Colonic mucosa (tissue), 4 donors: Measurements from ENCODE around the gene DUSP7. TPM values are rescaled to one million over a fixed set of nuclear protein-coding genes. Genes with fewer than 3 reads are reported as not detected.

Experiments used
- DNase-seq: peaks from one replicate; pipeline ENCODE4 v3.0.0-alpha.2; 2020
- H3K27ac ChIP-seq: fragments of 200-600 bp; one replicate; pipeline ENCODE4 v1.8.0; 2021
- H3K27me3 ChIP-seq: fragments of 200-600 bp; one replicate; pipeline ENCODE4 v1.8.0; 2021
- H3K36me3 ChIP-seq: fragments of 200-600 bp; one replicate; pipeline ENCODE4 v1.8.0; 2021
- H3K4me1 ChIP-seq: fragments of 200-600 bp; one replicate; pipeline ENCODE4 v1.8.0; 2021; ENCODE audit warnings: mild to moderate bottlenecking
- H3K4me3 ChIP-seq: fragments of 200-600 bp; one replicate; pipeline ENCODE4 v1.8.0; 2021
- H3K9ac ChIP-seq, 2 donors: one replicate each; pipeline ENCODE4 v1.7.0; 2013; ENCODE audit warnings: control low read depth in 2 of 2, low read depth in 2 of 2, low read length in 2 of 2
- H3K9me3 ChIP-seq: fragments of 200-600 bp; one replicate; pipeline ENCODE4 v1.8.0; 2021
- intact Hi-C: fragments of 100-400 bp; cut with DNase I; formaldehyde crosslinking; loops from one replicate; pipeline ENCODE4 v1.14.1; 2022
- total RNA-seq, 2 donors: library from RNA; stranded (reverse); fragmentation: NEBNext Ultra II Directional in 1 of 2; extraction: Animal tissue kit (Norgen Biotek cat#: 25700) in 1 of 2; gene quantifications; one replicate each; pipeline ENCODE4 v1.2.1, GENCODE V29; 2021
- TF ChIP-seq, protein P1 (sequence below): fragments of 200-600 bp; IDR thresholded peaks from one replicate; pipeline ENCODE4 v1.8.0; 2022; ENCODE audit warnings: antibody characterized with exemption, mild to moderate bottlenecking
- donor health status: healthy.
- donor health status: DM: no; HTN: no; CAD: no.
- donor health status: DM: no; HTN: no; CAD: no.

The DUSP7 gene
- total RNA-seq, 2 donors from 2014 or later = 9.5 to 9.8 TPM

DNA sequence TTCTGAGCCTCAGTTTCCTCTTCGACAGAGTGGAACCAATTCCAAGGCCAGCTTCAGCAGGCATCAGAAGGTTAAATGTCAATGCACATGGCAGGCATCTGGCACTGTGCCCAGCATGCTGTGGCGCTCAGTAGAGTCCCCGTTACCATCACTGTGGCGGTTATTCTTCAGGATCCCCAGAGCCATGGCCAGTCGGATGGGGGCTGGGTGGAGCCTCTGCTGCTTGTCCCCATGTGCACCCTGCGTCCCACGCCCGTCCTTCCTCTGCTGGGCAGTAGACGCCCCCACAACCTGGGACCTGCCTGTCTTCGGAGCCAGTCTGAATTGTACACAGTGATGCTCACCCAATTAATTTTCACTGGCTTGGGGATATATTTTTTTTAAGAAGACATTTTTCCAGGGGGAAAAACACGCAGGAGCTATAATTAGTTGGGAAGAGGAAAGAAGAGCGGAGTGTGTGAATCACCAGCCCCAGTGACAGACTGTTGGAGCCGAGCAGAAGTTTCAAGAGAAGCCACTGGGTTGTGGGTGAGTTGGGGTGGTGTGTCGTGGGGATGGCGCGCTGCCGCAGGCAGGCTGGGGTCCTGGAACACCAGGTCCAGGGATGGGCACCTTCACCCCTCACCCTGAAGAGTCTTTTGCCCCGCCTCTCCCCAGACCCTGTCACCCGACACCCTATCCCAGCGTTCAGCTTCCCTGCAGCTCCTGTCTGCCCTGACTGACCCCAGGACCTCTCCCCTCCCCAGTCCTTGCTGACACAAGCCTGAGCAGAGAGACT is 33.9 kb downstream of the DUSP7 start:
- no peaks in the 10 kb centered on the region for H3K27me3 ChIP-seq
- H3K4me3 ChIP-seq = no peak overlapping the region
- H3K4me1 ChIP-seq = no peaks in the 10 kb centered on the region
- TF ChIP-seq, protein P1, sequence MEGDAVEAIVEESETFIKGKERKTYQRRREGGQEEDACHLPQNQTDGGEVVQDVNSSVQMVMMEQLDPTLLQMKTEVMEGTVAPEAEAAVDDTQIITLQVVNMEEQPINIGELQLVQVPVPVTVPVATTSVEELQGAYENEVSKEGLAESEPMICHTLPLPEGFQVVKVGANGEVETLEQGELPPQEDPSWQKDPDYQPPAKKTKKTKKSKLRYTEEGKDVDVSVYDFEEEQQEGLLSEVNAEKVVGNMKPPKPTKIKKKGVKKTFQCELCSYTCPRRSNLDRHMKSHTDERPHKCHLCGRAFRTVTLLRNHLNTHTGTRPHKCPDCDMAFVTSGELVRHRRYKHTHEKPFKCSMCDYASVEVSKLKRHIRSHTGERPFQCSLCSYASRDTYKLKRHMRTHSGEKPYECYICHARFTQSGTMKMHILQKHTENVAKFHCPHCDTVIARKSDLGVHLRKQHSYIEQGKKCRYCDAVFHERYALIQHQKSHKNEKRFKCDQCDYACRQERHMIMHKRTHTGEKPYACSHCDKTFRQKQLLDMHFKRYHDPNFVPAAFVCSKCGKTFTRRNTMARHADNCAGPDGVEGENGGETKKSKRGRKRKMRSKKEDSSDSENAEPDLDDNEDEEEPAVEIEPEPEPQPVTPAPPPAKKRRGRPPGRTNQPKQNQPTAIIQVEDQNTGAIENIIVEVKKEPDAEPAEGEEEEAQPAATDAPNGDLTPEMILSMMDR = no peak
- H3K9ac ChIP-seq = no peak overlapping the region
- intact Hi-C loops = no loop called here
- no peak for DNase-seq
- no peaks in the 10 kb centered on the region for H3K9me3 ChIP-seq
- H3K27ac ChIP-seq = no peak overlapping the region
- no peaks in the 10 kb centered on the region for H3K36me3 ChIP-seq

DNA sequence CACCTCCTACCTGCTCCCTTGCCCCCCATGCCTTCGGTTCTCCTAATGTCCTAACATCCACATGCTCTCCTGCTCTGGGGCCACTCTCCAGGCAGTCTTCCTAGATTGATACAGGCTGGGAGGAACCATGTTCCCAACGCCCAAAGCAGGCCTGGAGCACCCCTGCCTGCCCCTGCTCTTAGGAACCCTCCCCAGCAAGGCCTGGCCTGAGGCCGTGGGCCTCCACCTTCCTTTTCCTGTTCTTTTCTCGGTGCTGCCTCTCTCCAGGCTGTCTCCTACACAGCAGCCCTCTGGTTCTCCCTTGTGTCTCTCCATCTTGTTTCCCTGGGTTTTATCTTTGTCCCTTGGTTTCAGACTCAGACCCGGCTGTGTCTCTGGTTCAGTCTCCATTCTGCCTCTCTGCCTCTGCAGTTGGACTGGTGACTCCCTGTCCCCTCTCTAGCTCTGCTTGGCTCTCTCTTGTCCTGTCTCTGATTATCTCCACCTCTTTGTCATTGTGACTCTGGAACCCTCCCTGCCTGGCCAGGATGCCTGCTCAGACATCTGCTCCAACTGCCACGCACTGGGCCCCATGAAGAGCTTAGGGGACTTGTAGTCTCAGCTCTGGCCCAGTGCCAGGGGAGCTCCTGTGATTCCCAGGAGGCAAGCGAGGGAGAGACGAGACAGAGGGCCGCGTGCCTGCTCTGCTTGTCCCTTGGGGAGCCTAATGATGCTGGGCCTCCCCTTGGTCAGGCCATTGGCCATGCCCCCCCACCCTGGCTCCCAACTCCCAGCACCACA is 34.7 kb downstream of the DUSP7 start:
- Histone ChIP-seq H3K9ac (no peak overlapping the region), H3K27ac (no peak overlapping the region), H3K9me3 (no peaks in the 10 kb centered on the region), H3K4me1 (no peaks in the 10 kb centered on the region), H3K4me3 (no peak overlapping the region), H3K36me3 (no peaks in the 10 kb centered on the region), H3K27me3 (no peaks in the 10 kb centered on the region)
- TF ChIP-seq, protein P1 = no peak
- DNase-seq = no peak
- intact Hi-C loops = no loop called here

DNA sequence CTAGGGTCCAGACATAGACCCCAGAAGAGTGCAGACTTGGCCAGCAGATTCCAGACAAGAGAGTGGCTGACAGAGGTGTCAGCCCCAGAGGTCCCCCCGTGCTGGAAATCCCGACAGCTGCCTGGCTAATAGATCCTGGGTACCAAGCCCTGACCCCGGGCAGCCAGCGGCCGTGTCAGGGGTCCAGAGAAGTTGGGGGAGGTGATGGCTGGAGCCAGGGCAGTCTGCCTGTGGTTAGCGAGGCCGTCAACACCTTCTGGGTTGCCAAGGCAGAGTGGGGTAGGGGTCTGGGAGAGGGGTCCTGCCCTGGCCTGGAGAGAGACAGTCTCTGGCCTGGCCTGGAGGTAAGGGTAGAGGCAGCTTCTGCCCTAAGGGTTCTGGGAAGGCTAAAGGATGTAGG is 35.6 kb downstream of the DUSP7 start:
- H3K9ac ChIP-seq = no peak overlapping the region
- H3K9me3 ChIP-seq = no peaks in the 10 kb centered on the region
- intact Hi-C loops = no loop called here
- H3K27ac ChIP-seq = no peak overlapping the region
- TF ChIP-seq, protein P1 = no peak
- H3K36me3 ChIP-seq = no peaks in the 10 kb centered on the region
- no peaks in the 10 kb centered on the region for H3K4me1 ChIP-seq
- no peak overlapping the region for H3K4me3 ChIP-seq
- no peak for DNase-seq
- no peaks in the 10 kb centered on the region for H3K27me3 ChIP-seq

DNA sequence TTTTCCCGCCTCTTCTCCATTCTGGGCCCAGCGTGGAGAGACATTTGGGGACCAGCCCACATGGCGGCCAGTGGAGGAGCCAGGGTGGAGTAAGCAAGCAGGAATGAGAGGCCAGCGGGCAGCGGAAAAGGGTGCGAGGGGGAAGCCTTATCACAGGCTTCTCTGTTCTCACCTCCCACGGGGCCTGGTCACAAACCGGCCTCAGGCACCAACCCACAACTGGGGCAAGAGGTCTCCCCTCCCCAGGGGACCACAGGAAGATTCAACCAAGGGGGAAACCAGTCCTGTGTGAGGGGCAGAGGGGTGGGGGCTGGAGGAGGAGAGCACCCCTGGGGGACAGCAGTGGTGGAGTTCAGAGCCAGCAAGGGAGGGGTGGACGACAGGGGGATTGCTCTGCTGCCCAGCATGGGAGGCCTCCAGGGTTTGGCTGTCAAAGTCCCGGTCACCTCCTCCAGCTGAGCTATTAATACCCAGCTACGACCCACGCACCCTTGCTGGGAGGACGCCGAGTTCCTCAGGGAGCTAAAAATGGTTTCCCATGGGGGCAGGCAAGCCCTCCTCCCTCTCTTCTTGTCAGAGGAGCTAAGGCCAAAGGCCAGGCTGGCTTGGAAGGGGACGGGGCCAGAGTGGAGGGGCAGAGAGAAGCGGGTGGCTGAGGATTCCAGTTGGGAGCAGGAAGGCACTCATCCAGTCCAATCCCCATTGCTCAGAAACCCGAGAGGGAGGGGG is 36.9 kb downstream of the DUSP7 start:
- no peaks in the 10 kb centered on the region for H3K36me3 ChIP-seq
- no peaks in the 10 kb centered on the region for H3K9me3 ChIP-seq
- H3K9ac ChIP-seq = no peak overlapping the region
- no peaks in the 10 kb centered on the region for H3K27me3 ChIP-seq
- no peak overlapping the region for H3K4me3 ChIP-seq
- intact Hi-C loops = no loop called here
- DNase-seq = no peak
- no peak overlapping the region for H3K27ac ChIP-seq
- TF ChIP-seq, protein P1 = no peak
- H3K4me1 ChIP-seq = no peaks in the 10 kb centered on the region

DNA sequence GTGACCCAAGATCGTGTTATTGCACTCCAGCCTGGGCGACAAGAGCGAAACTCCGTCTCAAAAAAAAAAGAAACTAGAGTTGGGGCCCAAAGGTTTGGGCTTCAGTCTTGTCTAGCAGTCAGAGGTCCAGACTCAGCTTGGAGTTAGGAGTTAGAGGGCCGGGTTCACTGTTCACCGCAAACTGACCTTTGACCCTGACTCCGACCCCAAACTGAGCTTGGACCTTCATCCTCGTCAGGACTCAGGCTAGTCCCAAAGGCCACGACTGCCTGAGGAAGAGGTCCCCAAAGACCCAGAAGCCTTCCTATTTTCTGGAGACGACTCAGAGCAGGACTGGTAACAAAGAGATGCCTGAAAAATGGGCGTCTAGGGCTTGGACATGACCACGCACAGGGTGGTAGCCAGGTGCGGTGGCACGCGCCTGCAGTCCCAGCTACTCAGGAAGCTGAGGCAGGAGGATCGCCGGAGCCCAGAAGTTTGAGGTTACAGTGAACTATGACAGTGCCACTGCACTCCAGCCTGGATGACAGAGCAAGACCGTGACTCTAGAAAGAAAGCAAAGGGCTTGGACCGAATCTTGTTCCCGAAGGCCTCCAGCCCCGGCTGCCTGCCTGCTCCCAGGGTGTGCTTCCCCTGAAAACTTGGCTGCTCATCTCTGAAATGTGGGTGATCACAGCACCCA is 37.9 kb downstream of the DUSP7 start:
- intact Hi-C loops = no loop called here
- H3K4me1 ChIP-seq = no peaks in the 10 kb centered on the region

More for the DNA sequence above, 37.9 kb downstream of the DUSP7 start:
- TF ChIP-seq, protein P1 = no peak
- no peak overlapping the region for H3K27ac ChIP-seq
- no peaks in the 10 kb centered on the region for H3K36me3 ChIP-seq
- no peaks in the 10 kb centered on the region for H3K27me3 ChIP-seq
- H3K9me3 ChIP-seq = no peaks in the 10 kb centered on the region
- no peak overlapping the region for H3K4me3 ChIP-seq
- DNase-seq = no peak
- no peak overlapping the region for H3K9ac ChIP-seq
